Measurements from ENCODE around the gene SMOC1.

The SMOC1 gene

GRCh38 chr14:70045844-70046535 is 166.8 kb downstream of the SMOC1 start:
- DNase-seq (ENCODE audit: low spot score): peak; percentile 52

- DNase-seq (ENCODE audit: low spot score): no peak
These were observed 168.5 kb downstream of the SMOC1 start for GRCh38 chr14:70047598-70048312.

GRCh38 chr14:70048313-70048654 is 169.1 kb downstream of the SMOC1 start:
- no peak for DNase-seq (ENCODE audit: low spot score)

GRCh38 chr14:70049605-70050004 is 170.4 kb downstream of the SMOC1 start:
- no peak for DNase-seq (ENCODE audit: low spot score)

GRCh38 chr14:70050136-70050535 is 170.9 kb downstream of the SMOC1 start:
- no peak for DNase-seq (ENCODE audit: low spot score)

GRCh38 chr14:70052990-70053389 is 173.8 kb downstream of the SMOC1 start:
- DNase-seq (ENCODE audit: low spot score): no peak

- no peak for DNase-seq (ENCODE audit: low spot score)
These were observed 178.4 kb downstream of the SMOC1 start for GRCh38 chr14:70057519-70058136.

GRCh38 chr14:70059545-70059944 is 180.3 kb downstream of the SMOC1 start:
- no peak for DNase-seq (ENCODE audit: low spot score)

GRCh38 chr14:70061108-70061507 is 181.9 kb downstream of the SMOC1 start:
- DNase-seq (ENCODE audit: low spot score): no peak

GRCh38 chr14:70064136-70064865 is 185.1 kb downstream of the SMOC1 start:
- no peak for DNase-seq (ENCODE audit: low spot score)

- no peak for DNase-seq (ENCODE audit: low spot score)
These were observed 188.6 kb downstream of the SMOC1 start for GRCh38 chr14:70067810-70068209.

GRCh38 chr14:70069186-70069585 is 190.0 kb downstream of the SMOC1 start:
- DNase-seq (ENCODE audit: low spot score): no peak

- DNase-seq (ENCODE audit: low spot score): peak; percentile 53
These were observed 194.8 kb downstream of the SMOC1 start for GRCh38 chr14:70073924-70074566.

GRCh38 chr14:70077005-70077404 is 197.8 kb downstream of the SMOC1 start:
- no peak for DNase-seq (ENCODE audit: low spot score)

- DNase-seq (ENCODE audit: low spot score): no peak
These were observed 198.5 kb downstream of the SMOC1 start for GRCh38 chr14:70077720-70078119.

GRCh38 chr14:70078329-70078728 is 199.1 kb downstream of the SMOC1 start:
- DNase-seq (ENCODE audit: low spot score): no peak

- DNase-seq (ENCODE audit: low spot score): peak; percentile 15
These were observed 200.9 kb downstream of the SMOC1 start for GRCh38 chr14:70080076-70080475.
